PC-9 (cell line): ENCODE data around the gene LAMB4. TPM values are rescaled to one million over a fixed set of nuclear protein-coding genes. Genes with fewer than 3 reads are reported as not detected.

Experiments used
- BruUV-seq: library from RNA; stranded (reverse); fragments of 400-500 nt; replicated peaks from 2 replicates; lab custom pipeline; 2021; lab: Mats Ljungman, UMichigan
- CTCF ChIA-PET: fragments of 300-600 bp; sonication (Branson Sonifier 250); formaldehyde crosslinking; loops from one replicate; lab custom pipeline; 2022; ENCODE audit warnings: antibody characterized with exemption; lab: Charles Lee
- POLR2A ChIA-PET: fragments of 300-600 bp; sonication (Branson Sonifier 250); formaldehyde crosslinking; loops from one replicate; lab custom pipeline; 2022; ENCODE audit warnings: antibody characterized with exemption; ENCODE audit not compliant: unreplicated experiment; lab: Charles Lee
- DNase-seq, 2 experiments: peaks; one replicate each; pipeline versions ENCODE4 v3.0.0 to v3.0.0-alpha.2; 2015 to 2022; ENCODE audit warnings: mixed read lengths in 1 of 2
- H2AFZ ChIP-seq: fragments of 200-600 bp; sonication (generic); 2 replicates; pipeline ENCODE4 v1.8.1; 2017; ENCODE audit warnings: antibody characterized with exemption
- H3F3A ChIP-seq: fragments of 200-600 bp; sonication (generic); 2 replicates; pipeline ENCODE4 v1.8.1; 2017; ENCODE audit warnings: antibody characterized with exemption, mild to moderate bottlenecking, low read depth; ENCODE audit not compliant: insufficient read depth
- H3K27ac ChIP-seq: fragments of 200-600 bp; sonication (generic); 2 replicates; pipeline ENCODE4 v1.6.1; 2016; ENCODE audit warnings: mixed run types
- H3K27me3 ChIP-seq: fragments of 200-600 bp; sonication (generic); 2 replicates; pipeline ENCODE4 v1.6.1; 2016; ENCODE audit warnings: low read depth, mixed run types; ENCODE audit not compliant: insufficient read depth
- H3K36me3 ChIP-seq: fragments of 200-600 bp; sonication (generic); 2 replicates; pipeline ENCODE4 v1.6.1; 2016; ENCODE audit warnings: low read depth, mixed run types
- H3K4me1 ChIP-seq: fragments of 200-600 bp; sonication (generic); replicated peaks from 2 replicates; pipeline ENCODE4 v1.6.1; 2016; ENCODE audit warnings: mixed run types; ENCODE audit not compliant: insufficient read depth
- H3K4me2 ChIP-seq: fragments of 200-600 bp; sonication (generic); 2 replicates; pipeline ENCODE4 v1.6.1; 2017; ENCODE audit warnings: mixed run types
- H3K4me3 ChIP-seq: fragments of 200-600 bp; sonication (generic); 2 replicates; pipeline ENCODE4 v1.6.1; 2016; ENCODE audit warnings: mixed run types
- H3K79me2 ChIP-seq: fragments of 200-600 bp; sonication (generic); 2 replicates; pipeline ENCODE4 v1.6.1; 2017; ENCODE audit warnings: low read depth, mixed run types
- H3K9me2 ChIP-seq: fragments of 200-600 bp; sonication (generic); 2 replicates; pipeline ENCODE4 v1.8.1; 2017; ENCODE audit warnings: mild to moderate bottlenecking; ENCODE audit not compliant: insufficient read depth
- H3K9me3 ChIP-seq: fragments of 200-600 bp; sonication (generic); 2 replicates; pipeline ENCODE4 v1.8.1; 2016; ENCODE audit warnings: low read depth; ENCODE audit not compliant: insufficient read depth
- H4K20me1 ChIP-seq: fragments of 200-600 bp; sonication (generic); 2 replicates; pipeline ENCODE4 v1.8.1; 2017; ENCODE audit not compliant: insufficient read depth
- EZH2 ChIP-seq: fragments of 200-600 bp; sonication (generic); IDR thresholded peaks from 2 replicates; pipeline ENCODE4 v1.8.0; 2017; ENCODE audit warnings: antibody characterized with exemption, low read depth
- intact Hi-C: fragments of 100-400 bp; cut with micrococcal nuclease; formaldehyde crosslinking; loops from one replicate; pipeline ENCODE4 v1.10.0; 2022; ENCODE audit not compliant: unreplicated experiment
- total RNA-seq: library from RNA; stranded (reverse); gene quantifications from 2 replicates; pipeline ENCODE4 v1.2.3, GENCODE V29; 2021
- TF ChIP-seq, protein P1 (sequence below): fragments of 200-600 bp; sonication (generic); conservative IDR thresholded peaks from 2 replicates; pipeline ENCODE4 v1.6.1; 2017; ENCODE audit warnings: mixed run types, antibody characterized with exemption, mild to moderate bottlenecking, moderate library complexity

LAMB4 gene
- total RNA-seq, 1 experiment from 2014 or later, result 0.83 TPM

DNA sequence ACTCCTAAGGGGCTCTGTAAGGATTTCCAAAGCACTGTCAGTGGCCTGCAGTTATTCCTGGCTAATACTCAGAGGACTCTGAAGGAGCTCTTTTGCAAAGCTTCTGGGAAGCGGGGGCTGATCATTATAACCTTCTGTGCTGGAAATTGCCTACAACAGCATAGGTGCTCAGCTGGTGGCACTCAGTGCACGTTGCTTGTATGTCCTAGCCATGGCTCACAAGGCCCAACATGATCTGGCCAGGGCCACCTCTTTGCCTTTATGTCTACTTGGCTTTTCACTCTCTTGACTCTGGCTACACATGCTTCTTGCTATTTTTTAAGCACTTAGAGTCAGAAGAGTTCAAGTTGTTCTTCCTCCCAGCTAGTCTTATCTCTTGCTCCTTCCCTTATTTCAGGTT, 17.5 kb downstream of the LAMB4 start:
- Histone ChIP-seq H3K27ac (no peak overlapping the region), H3K4me1 (no peaks in the 10 kb centered on the region), H3K36me3 (no peaks in the 10 kb centered on the region), H3K9me2 (no peaks in the 10 kb centered on the region), H3K79me2 (no peaks in the 10 kb centered on the region), H3K4me2 (no peak overlapping the region), H4K20me1 (no peaks in the 10 kb centered on the region), H2AFZ (no peak overlapping the region), H3K9me3 (no peaks in the 10 kb centered on the region), H3K27me3 (no peaks in the 10 kb centered on the region), H3F3A (no peaks in the 10 kb centered on the region), H3K4me3 (no peak overlapping the region)
- no TSS peak for BruUV-seq
- ChIA-PET CTCF (interaction anchor here (1.2 kb wide), 1 partner anchor 34 kb away, joined by 5 read pairs; no protein-coding TSS in a partner anchor), POLR2A (no interaction called here)
- DNase-seq, result no peak
- TF ChIP-seq, protein P1, sequence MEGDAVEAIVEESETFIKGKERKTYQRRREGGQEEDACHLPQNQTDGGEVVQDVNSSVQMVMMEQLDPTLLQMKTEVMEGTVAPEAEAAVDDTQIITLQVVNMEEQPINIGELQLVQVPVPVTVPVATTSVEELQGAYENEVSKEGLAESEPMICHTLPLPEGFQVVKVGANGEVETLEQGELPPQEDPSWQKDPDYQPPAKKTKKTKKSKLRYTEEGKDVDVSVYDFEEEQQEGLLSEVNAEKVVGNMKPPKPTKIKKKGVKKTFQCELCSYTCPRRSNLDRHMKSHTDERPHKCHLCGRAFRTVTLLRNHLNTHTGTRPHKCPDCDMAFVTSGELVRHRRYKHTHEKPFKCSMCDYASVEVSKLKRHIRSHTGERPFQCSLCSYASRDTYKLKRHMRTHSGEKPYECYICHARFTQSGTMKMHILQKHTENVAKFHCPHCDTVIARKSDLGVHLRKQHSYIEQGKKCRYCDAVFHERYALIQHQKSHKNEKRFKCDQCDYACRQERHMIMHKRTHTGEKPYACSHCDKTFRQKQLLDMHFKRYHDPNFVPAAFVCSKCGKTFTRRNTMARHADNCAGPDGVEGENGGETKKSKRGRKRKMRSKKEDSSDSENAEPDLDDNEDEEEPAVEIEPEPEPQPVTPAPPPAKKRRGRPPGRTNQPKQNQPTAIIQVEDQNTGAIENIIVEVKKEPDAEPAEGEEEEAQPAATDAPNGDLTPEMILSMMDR, result no peak
- TF ChIP-seq EZH2, result no peak
- intact Hi-C loops, result no loop called here

DNA sequence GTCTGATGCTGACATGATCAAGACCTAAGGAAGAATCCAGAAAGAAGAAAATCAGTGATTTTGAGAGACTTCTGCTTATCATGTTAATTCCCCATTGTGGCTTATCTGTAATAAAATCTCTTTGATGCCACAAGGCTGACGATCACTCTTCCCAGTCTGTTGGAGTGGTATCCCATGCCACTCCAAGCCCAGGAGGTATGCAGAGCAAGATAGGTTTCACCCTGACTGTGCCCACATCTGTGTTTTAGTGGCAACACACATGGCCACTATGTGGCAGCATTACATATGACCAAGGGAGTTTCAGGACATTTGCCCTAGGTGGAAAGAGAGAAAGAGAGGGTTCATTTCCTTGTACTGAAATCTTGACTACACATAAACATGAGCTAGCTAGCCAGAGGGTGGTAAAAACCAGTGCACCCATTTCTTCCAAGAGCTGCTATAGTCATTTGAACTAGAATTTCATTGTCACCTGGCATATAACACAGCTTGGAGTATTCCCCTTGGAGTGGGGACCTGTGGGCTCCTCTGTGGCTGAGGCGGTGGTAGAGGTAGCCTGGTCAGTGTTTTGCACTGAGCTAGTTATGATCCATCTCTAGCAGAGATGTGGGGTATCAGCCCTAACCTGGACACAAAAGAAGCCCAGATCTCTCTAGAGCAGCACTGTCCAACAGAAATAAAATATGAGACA, 20.8 kb downstream of the LAMB4 start:
- POLR2A ChIA-PET, result no interaction called here
- H3K36me3 ChIP-seq, result no peaks in the 10 kb centered on the region
- H3K4me3 ChIP-seq, result no peak overlapping the region
- intact Hi-C loops, result loop anchor here (5.0 kb wide), 1 partner anchor 112 kb away; no protein-coding TSS in a partner anchor
- no peaks in the 10 kb centered on the region for H3F3A ChIP-seq
- H3K9me2 ChIP-seq, result no peaks in the 10 kb centered on the region
- no peaks in the 10 kb centered on the region for H3K79me2 ChIP-seq
- H4K20me1 ChIP-seq, result no peaks in the 10 kb centered on the region
- no peak overlapping the region for H3K27ac ChIP-seq
- H3K4me2 ChIP-seq, result no peak overlapping the region
- no peaks in the 10 kb centered on the region for H3K4me1 ChIP-seq
- no peaks in the 10 kb centered on the region for H3K27me3 ChIP-seq
- no TSS peak for BruUV-seq
- H3K9me3 ChIP-seq, result no peaks in the 10 kb centered on the region
- CTCF ChIA-PET, result no interaction called here
- H2AFZ ChIP-seq, result no peak overlapping the region
- no peak for TF ChIP-seq EZH2
- TF ChIP-seq, protein P1, result no peak; the same call in 1 of the 2 replicates
- DNase-seq, result no peak

- Histone ChIP-seq H3K79me2 (no peaks in the 10 kb centered on the region), H3K27ac (no peak overlapping the region), H3K36me3 (no peaks in the 10 kb centered on the region), H4K20me1 (no peaks in the 10 kb centered on the region), H3K4me1 (peaks cover 11% of the 10 kb centered on the region; the same call in 1 of the 2 replicates), H3K4me3 (no peak overlapping the region), H3K27me3 (no peaks in the 10 kb centered on the region), H3F3A (no peaks in the 10 kb centered on the region), H3K9me3 (no peaks in the 10 kb centered on the region), H2AFZ (no peak overlapping the region), H3K9me2 (no peaks in the 10 kb centered on the region), H3K4me2 (no peak overlapping the region)
- CTCF ChIA-PET, result no interaction called here
- intact Hi-C loops, result loop anchor here (5.0 kb wide), 1 partner anchor 111 kb away; no protein-coding TSS in a partner anchor
- POLR2A ChIA-PET, result no interaction called here
- DNase-seq, result no peak
- TF ChIP-seq EZH2, result no peak
- no TSS peak for BruUV-seq
Measured at GRCh38 chr7:108108131-108108530, 22.0 kb downstream of the LAMB4 start.
